ENCODE data around the gene FAIM2. TPM values are rescaled to one million over a fixed set of nuclear protein-coding genes. Genes with fewer than 3 reads are reported as not detected.

FAIM2 gene
- total RNA-seq, 1 experiment from 2014 or later = 0.49 TPM

GRCh38 chr12:49917788-49918173, 14.1 kb upstream of the FAIM2 start:
- POLR2A ChIA-PET = no interaction called here

DNA sequence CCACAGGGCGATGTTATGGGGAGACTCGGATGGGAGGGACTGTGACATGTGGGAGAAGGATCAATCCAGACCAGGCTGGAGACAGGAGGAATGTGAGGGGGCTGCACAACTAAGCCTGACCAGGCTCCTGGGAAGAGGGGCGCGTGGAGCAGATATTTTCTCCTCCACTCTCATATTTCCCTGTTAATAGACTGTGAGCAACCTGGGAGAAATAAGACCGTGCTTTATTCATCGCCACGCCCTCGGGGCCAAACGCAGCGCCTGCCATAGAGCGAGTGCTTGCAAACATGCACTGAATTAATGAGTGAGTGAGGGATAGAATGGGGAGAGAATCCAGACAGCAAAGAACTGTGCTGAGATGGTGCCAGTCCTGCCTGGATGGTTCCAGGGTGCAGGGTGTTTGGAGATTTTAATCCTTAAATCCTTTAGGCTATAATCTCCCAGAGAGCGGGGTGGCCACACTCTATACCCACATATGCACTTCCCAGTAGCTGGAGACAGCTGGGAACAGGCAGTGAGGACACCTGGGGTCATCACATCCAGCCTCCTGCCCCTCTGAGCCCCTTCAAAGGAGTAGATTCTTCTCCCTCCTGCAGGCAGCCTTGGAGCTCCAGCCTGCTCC, 13.6 kb upstream of the FAIM2 start:
- H3K27ac ChIP-seq (ENCODE audit: low read length) = no peak overlapping the region
- no peak for ATAC-seq
- POLR2A ChIA-PET = no interaction called here

More at GRCh38 chr12:49917788-49918173, 14.1 kb upstream of the FAIM2 start:
- intact Hi-C loops (cut with micrococcal nuclease; ENCODE audit: unreplicated experiment) = no loop called here
- no peaks in the 10 kb centered on the region for H3K9me3 ChIP-seq (ENCODE audit: control insufficient read depth, insufficient read depth, low read depth, low read length)
- no peaks in the 10 kb centered on the region for H3K27me3 ChIP-seq (ENCODE audit: control insufficient read depth, insufficient read depth, low read length)
- ATAC-seq (no peak), DNase-seq (ENCODE audit: low read depth, low spot score) (no peak)
- BruUV-seq (replicated peaks) = no TSS peak
- in situ Hi-C loops (cut with HindIII; ENCODE audit: low pct_unique_long_range_greater_than_20kb, low sequenced_read_pairs) = no loop called here
- no peaks in the 10 kb centered on the region for H3K36me3 ChIP-seq (ENCODE audit: control insufficient read depth, insufficient read depth, low read length)
- TF ChIP-seq SIN3A (IDR thresholded peaks at IDR 0.05; ENCODE audit: borderline replicate concordance, insufficient read depth, low read depth, low read length) = no peak
- TF ChIP-seq, protein P1, sequence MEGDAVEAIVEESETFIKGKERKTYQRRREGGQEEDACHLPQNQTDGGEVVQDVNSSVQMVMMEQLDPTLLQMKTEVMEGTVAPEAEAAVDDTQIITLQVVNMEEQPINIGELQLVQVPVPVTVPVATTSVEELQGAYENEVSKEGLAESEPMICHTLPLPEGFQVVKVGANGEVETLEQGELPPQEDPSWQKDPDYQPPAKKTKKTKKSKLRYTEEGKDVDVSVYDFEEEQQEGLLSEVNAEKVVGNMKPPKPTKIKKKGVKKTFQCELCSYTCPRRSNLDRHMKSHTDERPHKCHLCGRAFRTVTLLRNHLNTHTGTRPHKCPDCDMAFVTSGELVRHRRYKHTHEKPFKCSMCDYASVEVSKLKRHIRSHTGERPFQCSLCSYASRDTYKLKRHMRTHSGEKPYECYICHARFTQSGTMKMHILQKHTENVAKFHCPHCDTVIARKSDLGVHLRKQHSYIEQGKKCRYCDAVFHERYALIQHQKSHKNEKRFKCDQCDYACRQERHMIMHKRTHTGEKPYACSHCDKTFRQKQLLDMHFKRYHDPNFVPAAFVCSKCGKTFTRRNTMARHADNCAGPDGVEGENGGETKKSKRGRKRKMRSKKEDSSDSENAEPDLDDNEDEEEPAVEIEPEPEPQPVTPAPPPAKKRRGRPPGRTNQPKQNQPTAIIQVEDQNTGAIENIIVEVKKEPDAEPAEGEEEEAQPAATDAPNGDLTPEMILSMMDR (IDR thresholded peaks at IDR 0.05) = no peak
- TF ChIP-seq POLR2AphosphoS5 (IDR thresholded peaks at IDR 0.05; ENCODE audit: low read depth, low read length) = no peak
- no peak for TF ChIP-seq TCF7L2 (IDR thresholded peaks at IDR 0.05; ENCODE audit: low read depth, low read length)
- TF ChIP-seq REST (IDR thresholded peaks at IDR 0.05; ENCODE audit: insufficient read depth in 1 of 2, low read depth in 2 of 2, low read length in 1 of 2) = no peak
- no peak overlapping the region for H3K27ac ChIP-seq (ENCODE audit: low read length)
- CTCF ChIA-PET = no interaction called here
- peaks cover 7% of the 10 kb centered on the region; the same call in 1 of the 2 replicates for H3K4me1 ChIP-seq (ENCODE audit: control insufficient read depth, insufficient read depth, low read length)
- H3K4me3 ChIP-seq (ENCODE audit: low read depth in 2 of 2, low read length in 2 of 2) = no peak overlapping the region

More for the DNA sequence above, 13.6 kb upstream of the FAIM2 start:
- peaks cover 7% of the 10 kb centered on the region; the same call in 1 of the 2 replicates for H3K4me1 ChIP-seq (ENCODE audit: control insufficient read depth, insufficient read depth, low read length)
- H3K36me3 ChIP-seq (ENCODE audit: control insufficient read depth, insufficient read depth, low read length) = no peaks in the 10 kb centered on the region
- TF ChIP-seq REST (IDR thresholded peaks at IDR 0.05; ENCODE audit: insufficient read depth in 1 of 2, low read depth in 2 of 2, low read length in 1 of 2) = no peak
- TF ChIP-seq TCF7L2 (IDR thresholded peaks at IDR 0.05; ENCODE audit: low read depth, low read length) = no peak
- TF ChIP-seq SIN3A (IDR thresholded peaks at IDR 0.05; ENCODE audit: borderline replicate concordance, insufficient read depth, low read depth, low read length) = no peak
- TF ChIP-seq POLR2AphosphoS5 (IDR thresholded peaks at IDR 0.05; ENCODE audit: low read depth, low read length) = no peak
- TF ChIP-seq, protein P1 (IDR thresholded peaks at IDR 0.05) = no peak
- in situ Hi-C loops (cut with HindIII; ENCODE audit: low pct_unique_long_range_greater_than_20kb, low sequenced_read_pairs) (no loop called here), intact Hi-C loops (cut with micrococcal nuclease; ENCODE audit: unreplicated experiment) (no loop called here)
- H3K4me3 ChIP-seq (ENCODE audit: low read depth in 2 of 2, low read length in 2 of 2) = no peak overlapping the region
- no peaks in the 10 kb centered on the region for H3K9me3 ChIP-seq (ENCODE audit: control insufficient read depth, insufficient read depth, low read depth, low read length)
- DNase-seq (ENCODE audit: low read depth, low spot score) = no peak
- CTCF ChIA-PET = no interaction called here
- no TSS peak for BruUV-seq (replicated peaks)
- no peaks in the 10 kb centered on the region for H3K27me3 ChIP-seq (ENCODE audit: control insufficient read depth, insufficient read depth, low read length)

Measured in Panc1 (cell line).